ENCODE measurements around the gene CTTNBP2. TPM values are rescaled to one million over a fixed set of nuclear protein-coding genes. Genes with fewer than 3 reads are reported as not detected.

The CTTNBP2 gene
- total and polyA plus RNA-seq, 2 of the 13 experiments (the other 11 are each of a cell fraction or from before 2014, with no cell fraction given): not detected

GRCh38 chr7:117869374-117869773 lies 3.9 kb downstream of the CTTNBP2 start:
- H4K20me1 ChIP-seq (ENCODE audit: insufficient read depth, low read length): no peaks in the 10 kb centered on the region
- WGBS (ENCODE audit: low lambda C conversion rate): 0% methylated on average over 2 of the region's 2 CpGs
- no peak overlapping the region for H3K9ac ChIP-seq (ENCODE audit: insufficient read depth, low read depth, low read length)
- CTCF ChIA-PET (ENCODE audit: low intra/inter-chr PET ratio, low total read pairs): no interaction called here
- in situ Hi-C loops (cut with HindIII; ENCODE audit: extremely low pct_ligation_motif_present, low pct_unique_long_range_greater_than_20kb) (no loop called here), intact Hi-C loops (cut with micrococcal nuclease; ENCODE audit: unreplicated experiment) (no loop called here)
- peaks cover 5% of the 10 kb centered on the region; the same call in 1 of the 2 replicates for H3K4me1 ChIP-seq (ENCODE audit: insufficient read depth, low read length)
- H3K4me2 ChIP-seq (ENCODE audit: low read depth, low read length): no peak overlapping the region
- no peak overlapping the region for H3K4me3 ChIP-seq (replicated peaks in 1 of 3; ENCODE audit: insufficient read depth in 1 of 3, low read depth in 2 of 3, low read length in 3 of 3)
- BruUV-seq (replicated peaks): no TSS peak
- no peak for TF ChIP-seq ZNF101 (CRISPR knock-in tag; IDR thresholded peaks at IDR 0.05; ENCODE audit: borderline replicate concordance, low read depth)
- no peak for TF ChIP-seq ZNF260 (CRISPR knock-in tag; IDR thresholded peaks at IDR 0.05; ENCODE audit: borderline replicate concordance, low read depth)
- TF ChIP-seq FOSL2 (CRISPR knock-in tag; IDR thresholded peaks at IDR 0.05): no peak
- no peak for TF ChIP-seq FOSL1 (CRISPR knock-in tag; IDR thresholded peaks at IDR 0.05; ENCODE audit: borderline replicate concordance)
- no peak for TF ChIP-seq MXD1 (CRISPR knock-in tag; IDR thresholded peaks at IDR 0.05)
- no peak for TF ChIP-seq WIZ (CRISPR knock-in tag; IDR thresholded peaks at IDR 0.05)
- no peak for TF ChIP-seq MYNN (CRISPR knock-in tag; IDR thresholded peaks at IDR 0.05; ENCODE audit: low read depth)
- TF ChIP-seq SIX4 (CRISPR knock-in tag; IDR thresholded peaks at IDR 0.05): no peak
- TF ChIP-seq NFE2 (CRISPR knock-in tag; IDR thresholded peaks at IDR 0.05): no peak
- no peak for TF ChIP-seq IRF9 (CRISPR knock-in tag; IDR thresholded peaks at IDR 0.05; ENCODE audit: borderline replicate concordance)
- TF ChIP-seq JARID2 (CRISPR knock-in tag; IDR thresholded peaks at IDR 0.05; ENCODE audit: insufficient replicate concordance): no peak
- TF ChIP-seq ZFY (CRISPR knock-in tag; IDR thresholded peaks at IDR 0.05): no peak
- ATAC-seq (no peak), DNase-seq (ENCODE audit: low spot score) (no peak), FAIRE-seq (no peak)
- H3K27me3 ChIP-seq (ENCODE audit: control insufficient read depth in 1 of 2, insufficient read depth in 2 of 2, low read length in 2 of 2): peaks cover 4 to 39% of the 10 kb centered on the region in 2 experiments
- H3K36me3 ChIP-seq (replicated peaks in 1 of 2; ENCODE audit: control insufficient read depth in 1 of 2, insufficient read depth in 2 of 2, low read length in 2 of 2): no peaks in the 10 kb centered on the region
- POLR2A ChIA-PET: no interaction called here
- no peaks in the 10 kb centered on the region for H3K9me3 ChIP-seq (ENCODE audit: low read length)
- H2AFZ ChIP-seq (ENCODE audit: low read length): no peak overlapping the region
- H3K27ac ChIP-seq (ENCODE audit: extremely low read length, insufficient read depth, low read length): no peak overlapping the region
- no peaks in the 10 kb centered on the region for H3K79me2 ChIP-seq (ENCODE audit: insufficient read depth, low read length)

Measured in HepG2 (cell line).